ENCODE measurements around the gene FANCE. TPM values are rescaled to one million over a fixed set of nuclear protein-coding genes. Genes with fewer than 3 reads are reported as not detected.
"Not testable (repeated sequence)": the region's sequence is repeated elsewhere in the genome, so short reads cannot be mapped to it uniquely, and the experiment has no call there.

The FANCE gene
- total RNA-seq, 1 experiment from 2014 or later = 12.9 TPM

- DNase-seq (ENCODE audit: low read depth) = peak; percentile 79
Measured at GRCh38 chr6:35496841-35497570, 44.9 kb downstream of the FANCE start, which contains the start of gene TEAD3. TEAD3 (minus strand) TSS chr6:35497079.

- peak; percentile 77 for DNase-seq (ENCODE audit: low read depth)
Measured at GRCh38 chr6:35497571-35498421, 45.7 kb downstream of the FANCE start.

DNA sequence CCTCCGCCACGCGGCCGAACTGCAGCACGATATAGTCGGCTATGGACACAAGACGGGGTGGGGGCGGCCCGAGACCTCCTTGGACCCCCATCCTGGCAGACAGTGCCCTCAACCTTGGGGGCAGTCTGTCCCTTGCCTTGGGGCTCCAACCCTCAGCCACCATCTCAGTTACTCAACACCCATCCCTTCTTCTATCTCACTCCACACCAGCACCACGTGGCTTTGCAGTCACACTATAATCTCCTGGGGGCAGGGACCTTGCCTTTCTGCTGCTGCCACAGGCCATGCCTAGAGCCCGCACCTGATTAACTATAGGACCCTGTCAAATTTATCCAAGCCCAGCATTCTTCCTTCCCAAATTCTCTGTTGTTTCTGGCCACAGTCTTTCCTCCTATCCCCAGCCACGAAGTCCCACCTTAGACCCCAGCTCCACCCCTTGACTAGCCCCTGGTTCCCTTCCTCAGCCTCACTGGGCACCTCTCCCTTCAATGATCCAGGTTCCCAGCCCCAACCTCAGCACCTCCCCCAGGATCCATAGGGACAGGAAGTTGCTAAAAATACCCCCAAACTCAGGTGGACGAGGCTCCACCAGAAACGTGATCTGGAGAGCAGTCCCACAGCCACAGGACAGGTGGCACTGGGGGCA lies 46.4 kb downstream of the FANCE start:
- DNase-seq (ENCODE audit: low read depth) = no peak

DNA sequence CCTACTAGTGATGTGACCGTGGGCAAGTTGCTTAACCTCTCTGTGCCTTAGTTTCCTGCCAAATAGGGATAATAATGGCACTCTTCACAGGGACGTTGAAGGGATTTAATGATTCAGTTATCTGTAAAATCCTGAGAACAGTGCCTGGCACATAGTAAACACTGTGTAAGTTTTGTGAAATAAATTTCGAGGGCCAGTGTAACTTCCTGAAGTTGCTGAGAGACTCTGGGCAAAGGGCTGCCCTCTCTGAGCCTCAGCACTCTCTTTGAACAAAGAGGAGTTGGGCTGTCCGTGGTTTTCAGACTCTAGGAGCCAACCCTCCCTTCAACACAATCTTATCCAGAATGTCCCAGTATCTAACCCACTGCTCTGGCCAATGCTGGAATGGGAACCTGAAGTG lies 47.2 kb downstream of the FANCE start:
- DNase-seq (ENCODE audit: low read depth) = no peak

- peak; percentile 78 for DNase-seq (ENCODE audit: low read depth)
Measured at GRCh38 chr6:35500782-35501181, 48.6 kb downstream of the FANCE start.

DNA sequence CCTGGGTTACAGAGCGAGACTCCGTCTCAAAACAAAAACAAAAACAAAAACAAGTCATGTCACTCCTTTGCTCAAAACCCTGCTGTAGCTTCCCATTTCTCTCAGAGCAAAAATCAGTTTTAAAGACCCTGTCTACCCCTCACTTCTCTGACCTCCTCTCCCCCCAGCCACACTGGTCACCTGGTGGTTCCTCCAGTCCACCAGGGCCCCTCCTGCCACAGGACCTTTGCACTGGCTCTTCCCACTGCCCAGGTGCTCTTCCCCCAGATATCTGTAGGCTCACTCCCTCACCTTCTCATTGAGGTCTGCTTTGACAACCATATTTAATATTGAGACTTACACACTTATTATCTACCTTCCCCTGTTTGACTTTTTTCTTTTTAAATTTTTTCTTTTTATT lies 49.6 kb downstream of the FANCE start:
- DNase-seq (ENCODE audit: low read depth) = no peak

DNA sequence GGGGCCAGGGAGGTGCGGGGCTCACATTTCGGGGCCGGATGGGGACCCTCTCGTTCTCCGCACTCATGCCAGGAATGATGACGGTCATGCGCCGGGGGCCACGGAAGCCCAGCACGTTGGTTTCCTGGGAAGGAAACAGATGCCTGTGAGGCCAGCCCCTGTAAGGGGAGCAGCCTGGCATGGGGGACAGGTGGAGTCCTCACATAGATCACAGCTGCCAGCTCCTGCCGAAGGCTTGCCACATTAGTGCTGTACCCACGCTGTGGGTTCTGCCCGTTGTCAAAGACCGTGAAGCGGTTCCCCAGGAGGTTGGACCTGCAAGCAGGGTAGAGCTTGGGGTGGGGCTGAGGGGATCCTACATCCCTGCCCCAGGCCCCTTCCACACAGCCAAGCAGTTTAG lies 51.4 kb downstream of the FANCE start:
- no peak for DNase-seq (ENCODE audit: low read depth)

DNA sequence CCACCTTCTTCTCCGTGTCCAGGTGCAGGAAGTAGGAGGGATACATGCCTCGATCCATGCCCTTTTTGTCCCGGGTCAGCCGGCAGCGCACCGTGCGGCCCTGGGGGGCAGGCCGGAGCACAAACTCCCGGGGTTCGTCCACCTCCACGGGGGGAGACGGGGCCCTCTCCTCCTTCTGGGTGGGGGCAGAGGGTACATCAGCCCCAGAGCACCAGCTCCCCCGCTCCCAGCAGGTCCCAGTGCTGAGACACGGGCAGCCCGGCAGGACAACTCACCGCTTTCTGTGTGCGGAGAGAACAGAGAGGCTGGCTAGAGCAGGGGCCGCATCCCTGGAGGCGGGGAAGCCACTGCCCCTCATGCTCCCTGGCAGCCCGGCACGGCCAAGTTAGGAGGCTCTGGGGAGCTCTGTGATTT lies 53.9 kb downstream of the FANCE start:
- DNase-seq (ENCODE audit: low read depth) = no peak

DNA sequence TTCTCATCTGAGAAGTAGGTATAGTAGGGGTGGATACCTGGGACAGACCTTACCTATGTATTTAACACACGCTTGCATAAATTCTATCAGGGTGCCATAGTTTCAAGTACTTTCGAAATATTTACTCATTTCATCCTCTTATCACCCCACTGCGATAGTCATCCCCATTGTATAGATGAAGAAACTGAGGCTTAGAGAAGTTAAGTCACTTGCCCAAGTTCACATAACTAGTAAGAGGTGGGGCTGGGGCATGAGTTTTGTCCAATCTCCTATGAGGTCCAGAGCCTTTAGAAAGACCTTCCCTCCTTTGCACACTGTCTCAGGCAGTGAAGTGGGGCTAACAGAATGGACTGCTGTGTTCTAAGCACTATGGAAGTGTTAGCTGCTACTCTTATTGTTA lies 54.4 kb downstream of the FANCE start:
- DNase-seq (ENCODE audit: low read depth) = no peak

- DNase-seq (ENCODE audit: low read depth) = no peak
Measured at GRCh38 chr6:35507221-35507620, 55.1 kb downstream of the FANCE start.

- no peak for DNase-seq (ENCODE audit: low read depth)
Measured at GRCh38 chr6:35508027-35508426, 55.9 kb downstream of the FANCE start.

DNA sequence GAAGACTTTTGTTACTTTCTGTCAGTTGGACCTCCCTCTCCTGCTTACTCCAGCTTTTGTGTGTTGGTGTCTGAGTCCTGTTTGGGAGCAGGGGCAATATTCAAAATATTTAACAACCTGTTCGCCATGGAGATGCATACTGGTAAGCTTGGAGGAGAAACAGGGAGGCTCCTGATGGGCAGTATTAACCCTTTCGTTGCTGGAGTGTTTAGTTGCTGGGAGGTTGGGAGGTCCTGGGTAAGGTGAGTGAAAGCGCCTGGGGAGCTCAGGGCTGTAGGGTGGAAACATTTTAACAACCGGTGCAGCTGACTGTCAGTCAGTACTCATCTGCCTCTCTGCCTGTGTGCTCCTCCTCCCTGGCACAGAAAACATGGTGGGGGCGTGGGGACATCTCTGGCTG lies 56.4 kb downstream of the FANCE start:
- DNase-seq (ENCODE audit: low read depth) = no peak

DNA sequence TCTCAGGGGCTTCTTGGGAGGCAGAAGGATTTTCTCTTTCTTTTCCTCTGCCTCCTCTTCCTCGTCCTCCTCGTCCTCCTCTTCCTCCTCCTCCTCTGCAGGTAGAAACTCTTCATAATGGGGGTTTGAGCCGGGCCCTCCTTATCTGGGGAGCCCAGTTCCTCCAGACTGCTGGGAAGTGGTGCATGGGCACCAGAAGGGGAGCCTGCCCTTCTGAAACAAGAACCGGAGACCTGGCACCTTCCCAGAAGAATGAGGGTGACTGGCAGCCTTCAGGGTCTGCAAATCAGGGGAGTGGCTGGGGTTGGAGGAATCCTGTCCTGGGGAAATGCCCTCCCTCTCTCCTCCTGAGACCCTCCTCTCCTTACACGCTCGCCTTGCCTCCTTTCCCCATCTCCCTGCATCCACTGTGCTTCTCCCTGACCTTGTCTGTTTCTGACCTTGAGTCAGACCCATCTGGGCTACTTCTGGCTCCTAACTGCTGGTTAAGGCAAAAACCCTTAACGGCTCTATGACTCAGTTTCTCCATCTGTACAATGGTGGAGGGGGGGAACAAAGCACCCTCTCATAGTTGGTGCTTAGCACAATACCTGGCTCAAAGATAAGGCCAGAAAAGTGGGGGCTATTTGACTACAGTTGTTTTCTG lies 58.9 kb downstream of the FANCE start:
- no peak for DNase-seq (ENCODE audit: low read depth)

DNA sequence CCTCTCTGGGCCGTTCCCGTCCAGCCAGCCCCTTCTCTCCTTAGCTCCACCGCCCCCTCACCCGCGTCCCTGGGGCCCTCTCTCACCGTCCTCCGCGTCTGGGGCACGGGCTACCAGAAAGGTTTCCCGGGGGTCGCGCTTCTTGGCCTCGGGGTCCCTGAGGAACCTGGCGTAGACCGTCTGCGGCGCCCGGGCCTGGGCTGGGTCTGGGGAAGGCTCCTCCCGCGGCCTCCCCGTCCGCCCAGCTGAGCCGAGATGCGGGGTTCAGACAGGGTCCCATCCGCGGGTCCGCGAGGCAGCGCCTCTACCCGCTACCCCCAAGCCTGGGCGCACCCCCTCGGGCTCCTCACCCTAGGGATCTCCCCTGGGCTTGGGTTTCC lies 59.4 kb downstream of the FANCE start:
- no peak for DNase-seq (ENCODE audit: low read depth)

DNA sequence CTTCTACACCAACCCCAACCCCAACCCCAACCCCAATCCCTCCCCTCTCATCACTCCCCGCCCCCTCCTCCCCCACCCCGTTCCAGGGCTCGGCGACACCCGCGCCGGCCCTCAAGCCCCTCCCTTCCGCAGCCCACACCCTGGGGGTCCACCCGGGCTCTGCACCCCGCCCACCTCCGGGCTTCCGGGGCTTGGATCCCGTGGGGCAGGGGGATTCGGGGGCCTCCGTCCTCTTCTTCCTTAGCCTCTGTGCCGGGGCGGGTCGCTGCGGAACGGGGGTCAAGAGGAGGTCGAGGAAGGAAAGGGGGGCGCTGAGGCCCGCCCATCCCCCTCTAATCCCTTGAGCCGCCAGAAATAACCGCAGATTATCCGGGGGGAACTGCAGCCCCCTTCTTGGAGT lies 59.9 kb downstream of the FANCE start:
- DNase-seq (ENCODE audit: low read depth) = no peak

GRCh38 chr6:35512740-35513139 lies 60.6 kb downstream of the FANCE start, which contains the start of gene TULP1:
TULP1 (minus strand) TSS chr6:35512896; CDS start chr6:35512858, 38 bp downstream.
- DNase-seq (ENCODE audit: low read depth) = no peak

- DNase-seq (ENCODE audit: low read depth) = no peak
Measured at GRCh38 chr6:35514587-35514986, 62.4 kb downstream of the FANCE start.

DNA sequence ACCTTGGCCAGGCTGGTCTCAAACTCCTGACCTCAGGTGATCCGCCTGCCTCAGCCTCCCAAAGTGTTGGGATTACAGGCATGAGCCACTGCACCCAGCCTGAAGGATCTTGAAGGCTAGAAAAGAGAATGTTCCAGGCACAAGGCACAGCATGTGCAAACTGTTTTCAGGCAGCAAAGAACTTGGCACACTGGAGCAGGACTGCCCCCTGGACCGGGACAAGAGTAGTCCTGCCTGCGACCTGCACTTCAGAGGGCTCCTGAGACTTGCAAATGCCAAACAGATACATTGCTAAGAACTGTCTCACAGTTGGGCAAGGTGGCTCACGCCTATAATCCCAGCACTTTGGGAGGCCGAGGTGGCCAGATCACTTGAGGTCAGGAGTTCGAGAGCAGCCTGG lies 63.8 kb downstream of the FANCE start:
- not testable (repeated sequence) for DNase-seq (ENCODE audit: low read depth)

Measured in M059J (cell line).